ENCODE results near the gene GOLGA6D.
"Not testable (repeated sequence)": the region's sequence is repeated elsewhere in the genome, so short reads cannot be mapped to it uniquely, and the experiment has no call there.

The GOLGA6D gene

GRCh38 chr15:75282572-75282971 lies at the start of gene GOLGA6D:
GOLGA6D (plus strand) TSS chr15:75282835; CDS start chr15:75282876, 41 bp downstream.
- not testable (repeated sequence) for DNase-seq (ENCODE audit: low read depth)

GRCh38 chr15:75233504-75234190 lies 49.0 kb upstream of the GOLGA6D start:
- no peak for DNase-seq (ENCODE audit: low read depth)

- DNase-seq (ENCODE audit: low read depth): no peak
Measured at GRCh38 chr15:75234191-75234810, 48.3 kb upstream of the GOLGA6D start.

- no peak for DNase-seq (ENCODE audit: low read depth)
Measured at GRCh38 chr15:75235051-75235673, 47.5 kb upstream of the GOLGA6D start.

GRCh38 chr15:75235760-75236729 lies 46.6 kb upstream of the GOLGA6D start:
- no peak for DNase-seq (ENCODE audit: low read depth)

- DNase-seq (ENCODE audit: low read depth): no peak
Measured at GRCh38 chr15:75237316-75237982, 45.2 kb upstream of the GOLGA6D start.

- DNase-seq (ENCODE audit: low read depth): no peak
Measured at GRCh38 chr15:75238150-75238549, 44.5 kb upstream of the GOLGA6D start.

GRCh38 chr15:75245741-75246140 lies 36.9 kb upstream of the GOLGA6D start:
- DNase-seq (ENCODE audit: low read depth): not testable (repeated sequence)

- DNase-seq (ENCODE audit: low read depth): not testable (repeated sequence)
Measured at GRCh38 chr15:75248991-75249390, 33.6 kb upstream of the GOLGA6D start.

GRCh38 chr15:75249726-75250125 lies 32.9 kb upstream of the GOLGA6D start:
- DNase-seq (ENCODE audit: low read depth): no peak

- DNase-seq (ENCODE audit: low read depth): not testable (repeated sequence)
Measured at GRCh38 chr15:75251343-75251742, 31.3 kb upstream of the GOLGA6D start.

GRCh38 chr15:75252285-75252684 lies 30.4 kb upstream of the GOLGA6D start:
- not testable (repeated sequence) for DNase-seq (ENCODE audit: low read depth)

- DNase-seq (ENCODE audit: low read depth): not testable (repeated sequence)
Measured at GRCh38 chr15:75258034-75258433, 24.6 kb upstream of the GOLGA6D start, which contains the start of gene GOLGA6C. GOLGA6C (plus strand) TSS chr15:75258334; CDS start chr15:75258599, 265 bp downstream.

- not testable (repeated sequence) for DNase-seq (ENCODE audit: low read depth)
Measured at GRCh38 chr15:75258620-75259343, 23.9 kb upstream of the GOLGA6D start.

- DNase-seq (ENCODE audit: low read depth): not testable (repeated sequence)
Measured at GRCh38 chr15:75259873-75260272, 22.8 kb upstream of the GOLGA6D start.

GRCh38 chr15:75273751-75274359 lies 8.8 kb upstream of the GOLGA6D start:
- not testable (repeated sequence) for DNase-seq (ENCODE audit: low read depth)

GRCh38 chr15:75274509-75275107 lies 8.0 kb upstream of the GOLGA6D start:
- DNase-seq (ENCODE audit: low read depth): peak; percentile 25

GRCh38 chr15:75275617-75276016 lies 7.0 kb upstream of the GOLGA6D start:
- not testable (repeated sequence) for DNase-seq (ENCODE audit: low read depth)

- DNase-seq (ENCODE audit: low read depth): not testable (repeated sequence)
Measured at GRCh38 chr15:75278497-75278896, 4.1 kb upstream of the GOLGA6D start.

GRCh38 chr15:75284152-75284551 lies 1.5 kb downstream of the GOLGA6D start:
- DNase-seq (ENCODE audit: low read depth): not testable (repeated sequence)

All from EH (cell line).